ENCODE data around the gene ACSBG1.
A peak's percentile ranks its signal among the peaks of the same experiment; 100 is the strongest.
"Not testable (repeated sequence)": the region's sequence is repeated elsewhere in the genome, so short reads cannot be mapped to it uniquely, and the experiment has no call there.

ACSBG1 gene

GRCh38 chr15:78162038-78162437 lies 72.3 kb downstream of the ACSBG1 start:
- DNase-seq: no peak

GRCh38 chr15:78159395-78159794 lies 75.0 kb downstream of the ACSBG1 start:
- no peak for DNase-seq

GRCh38 chr15:78157203-78157602 lies 77.2 kb downstream of the ACSBG1 start:
- DNase-seq: no peak

DNA sequence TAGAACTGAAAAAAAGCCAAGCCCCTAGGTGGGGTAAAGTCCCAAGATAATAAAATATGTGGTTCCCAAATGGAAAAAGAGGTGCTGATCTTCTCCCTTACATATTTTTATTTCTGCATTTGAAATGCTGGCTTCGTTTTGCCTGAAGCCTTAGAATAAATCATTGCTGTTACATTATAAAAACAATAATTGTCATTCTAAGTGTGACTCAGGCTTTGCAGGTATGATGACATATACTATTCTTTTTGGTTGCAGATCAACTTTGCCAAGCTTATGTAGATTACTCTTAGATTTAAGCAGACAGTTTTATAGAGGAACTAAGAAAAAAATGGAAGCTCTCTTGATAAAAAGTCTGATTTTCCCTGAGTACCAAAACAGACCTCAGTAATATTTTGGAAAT lies 77.7 kb downstream of the ACSBG1 start:
- DNase-seq: no peak

DNA sequence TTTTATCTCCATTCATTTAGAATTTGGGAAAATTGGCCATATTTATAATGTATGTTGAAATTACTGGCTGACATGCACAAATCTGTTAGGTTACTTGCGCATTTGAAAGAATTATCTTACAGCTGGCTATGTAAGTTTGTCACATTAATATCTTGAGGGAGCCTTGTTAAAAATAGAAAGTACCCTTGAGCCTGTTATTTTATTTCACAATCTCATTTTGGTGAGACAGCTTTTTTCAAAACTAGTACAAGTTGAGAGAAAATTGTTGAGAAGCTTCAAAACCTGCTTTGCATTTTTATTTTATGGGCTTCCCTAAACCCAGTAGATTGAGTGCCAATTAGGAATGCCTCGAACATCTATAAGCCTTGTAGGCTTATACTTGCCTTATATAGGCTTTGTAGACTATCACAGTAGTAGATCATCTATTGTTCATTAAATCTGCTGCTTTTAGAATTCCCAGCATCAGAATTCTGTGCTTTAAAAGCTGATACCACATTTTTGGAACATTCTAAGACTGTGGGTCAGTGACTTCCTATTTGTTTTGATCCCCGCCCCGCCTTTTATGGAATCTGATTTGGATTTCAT lies 78.9 kb downstream of the ACSBG1 start:
- DNase-seq: no peak

DNA sequence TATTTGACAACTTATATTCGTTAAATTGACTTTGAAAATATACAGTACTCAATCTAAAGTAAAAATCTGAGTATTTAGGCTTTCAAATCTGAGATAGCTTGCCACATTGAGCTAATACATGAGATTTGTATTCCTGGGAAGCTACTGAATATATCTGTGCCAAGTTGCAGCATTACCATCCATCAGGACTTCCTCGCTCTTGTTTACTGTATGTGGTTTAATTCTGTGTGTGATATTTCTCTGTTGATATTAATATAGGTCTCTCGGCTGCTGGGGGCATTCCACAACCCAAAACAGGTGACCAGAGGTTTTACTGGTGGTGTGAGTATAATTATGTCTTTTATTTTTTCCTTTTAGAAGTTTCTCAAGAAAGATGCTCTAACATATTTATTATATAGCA lies 79.4 kb downstream of the ACSBG1 start:
- DNase-seq: no peak

DNA sequence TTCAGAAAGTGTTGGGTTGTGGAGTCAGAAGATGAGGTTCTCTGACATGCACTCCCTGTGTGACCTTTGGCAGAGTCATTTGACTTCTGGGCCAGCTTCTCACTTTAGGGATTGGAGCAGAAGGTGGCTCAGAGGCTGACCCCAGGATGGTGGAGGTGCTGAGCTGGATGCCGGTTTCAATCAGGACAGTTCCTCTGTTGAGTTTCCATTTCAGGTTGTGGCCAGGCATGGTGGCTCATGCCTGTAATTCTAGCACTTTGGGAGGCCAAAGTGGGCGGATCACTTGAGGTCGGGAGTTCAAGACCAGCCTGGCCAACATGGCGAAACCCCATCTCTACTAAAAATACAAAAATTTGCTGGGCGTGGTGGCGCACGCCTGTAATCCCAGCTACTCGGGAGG lies 83.3 kb downstream of the ACSBG1 start:
- DNase-seq: not testable (repeated sequence)

- DNase-seq: no peak
These were observed 84.3 kb downstream of the ACSBG1 start for GRCh38 chr15:78149805-78150751.

GRCh38 chr15:78149068-78149804 lies 85.1 kb downstream of the ACSBG1 start, which contains the start of gene IDH3A:
Gene IDH3A (plus strand): TSS chr15:78149362. CDS start chr15:78149404, 42 bp downstream.
- peak; percentile 94 for DNase-seq

- no peak for DNase-seq
These were observed 85.8 kb downstream of the ACSBG1 start for GRCh38 chr15:78148392-78149067.

DNA sequence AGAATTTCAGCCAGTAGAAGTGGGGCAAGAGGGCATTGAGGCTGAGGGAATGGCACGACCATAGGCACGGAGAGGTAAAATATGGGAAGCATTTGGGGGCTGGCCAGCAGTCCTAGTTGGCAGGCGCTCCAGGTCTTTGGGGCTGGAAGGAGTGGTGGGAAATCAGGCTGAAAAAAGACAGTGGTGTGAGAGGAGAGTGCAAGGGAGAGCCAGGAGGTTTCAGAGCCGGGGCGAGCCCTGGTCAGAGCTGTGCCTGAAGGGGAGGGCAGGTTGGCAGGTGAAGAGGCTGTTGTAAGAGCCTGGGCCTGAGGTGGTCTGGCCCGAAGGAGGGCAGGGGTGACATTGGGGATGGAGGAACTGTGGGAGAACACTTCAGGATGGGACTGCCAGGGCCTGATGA lies 86.8 kb downstream of the ACSBG1 start:
- no peak for DNase-seq

DNA sequence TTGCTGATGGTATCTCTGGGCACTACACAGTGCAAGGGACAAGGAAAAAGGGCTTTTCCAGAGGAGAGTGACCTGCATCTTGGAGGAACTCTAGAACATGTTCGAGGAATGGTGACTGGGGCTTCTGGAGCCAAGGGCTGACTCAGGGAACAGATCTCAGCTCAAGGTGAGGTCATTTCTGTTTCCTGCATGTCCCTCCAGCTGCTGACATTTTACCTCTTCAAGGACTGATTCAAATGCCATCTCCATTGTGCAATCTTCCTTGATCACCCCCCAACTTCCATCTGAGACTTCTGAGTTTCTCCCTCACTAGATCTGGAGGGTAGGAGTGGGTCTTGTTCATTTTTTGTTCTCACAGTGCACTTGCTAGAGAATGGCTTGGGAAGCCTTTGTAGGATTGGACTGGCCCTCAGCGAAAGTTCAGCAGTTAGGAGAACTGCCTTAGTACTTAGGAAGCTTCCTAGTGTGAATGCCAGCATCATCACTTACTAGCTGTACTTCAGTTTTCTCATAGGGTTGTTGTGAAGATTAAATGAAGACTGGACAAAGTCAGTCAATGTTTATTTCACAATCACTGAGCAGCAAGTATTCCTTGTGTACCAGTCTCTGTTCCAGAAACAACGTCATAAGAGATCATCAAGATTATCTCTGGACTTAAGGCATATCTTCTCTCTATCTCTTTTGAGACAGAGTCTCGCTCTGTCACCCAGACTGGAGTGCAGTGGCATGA lies 87.8 kb downstream of the ACSBG1 start:
- no peak for DNase-seq

- no peak for DNase-seq
These were observed 92.0 kb downstream of the ACSBG1 start for GRCh38 chr15:78142332-78142731.

DNA sequence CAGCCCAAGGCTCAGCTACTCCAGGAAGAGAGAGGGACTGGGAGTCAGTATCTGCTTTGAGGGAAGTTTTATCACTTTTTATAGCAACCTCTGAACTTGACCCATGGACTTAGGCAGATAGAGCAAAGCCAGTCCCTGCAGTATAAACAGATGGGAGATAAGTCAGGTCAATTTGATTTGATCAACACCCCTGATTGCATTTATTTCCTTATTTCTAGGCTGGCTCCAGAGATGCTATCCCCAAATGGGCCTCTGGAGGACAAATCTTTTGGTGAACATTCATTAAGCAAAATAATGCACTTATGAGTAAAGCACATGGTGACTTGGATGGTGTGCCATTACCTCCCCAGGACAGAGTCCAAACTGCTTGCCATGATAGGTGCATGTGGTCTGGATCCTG lies 94.1 kb downstream of the ACSBG1 start:
- DNase-seq: no peak

- no peak for DNase-seq
These were observed 94.8 kb downstream of the ACSBG1 start for GRCh38 chr15:78139578-78139977.

DNA sequence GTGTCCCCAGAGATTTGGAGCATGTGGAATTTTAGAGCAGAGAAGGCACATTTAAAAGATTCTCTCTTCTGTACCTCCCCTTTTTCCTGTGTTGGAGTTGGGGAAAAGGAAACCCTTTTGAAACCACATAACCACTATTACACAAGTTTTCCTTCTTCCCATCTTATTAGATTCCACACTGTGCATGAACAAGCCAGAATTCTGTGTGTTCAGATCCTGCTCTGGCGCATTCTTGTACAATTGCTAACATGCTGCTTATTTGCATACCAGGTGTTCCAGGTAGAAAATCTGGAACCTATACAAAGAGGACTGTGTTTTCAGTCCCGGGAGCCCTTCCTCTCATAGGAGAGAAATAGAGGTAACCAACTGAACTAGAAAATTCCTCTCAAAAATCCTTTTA lies 100.6 kb downstream of the ACSBG1 start:
- DNase-seq: no peak

DNA sequence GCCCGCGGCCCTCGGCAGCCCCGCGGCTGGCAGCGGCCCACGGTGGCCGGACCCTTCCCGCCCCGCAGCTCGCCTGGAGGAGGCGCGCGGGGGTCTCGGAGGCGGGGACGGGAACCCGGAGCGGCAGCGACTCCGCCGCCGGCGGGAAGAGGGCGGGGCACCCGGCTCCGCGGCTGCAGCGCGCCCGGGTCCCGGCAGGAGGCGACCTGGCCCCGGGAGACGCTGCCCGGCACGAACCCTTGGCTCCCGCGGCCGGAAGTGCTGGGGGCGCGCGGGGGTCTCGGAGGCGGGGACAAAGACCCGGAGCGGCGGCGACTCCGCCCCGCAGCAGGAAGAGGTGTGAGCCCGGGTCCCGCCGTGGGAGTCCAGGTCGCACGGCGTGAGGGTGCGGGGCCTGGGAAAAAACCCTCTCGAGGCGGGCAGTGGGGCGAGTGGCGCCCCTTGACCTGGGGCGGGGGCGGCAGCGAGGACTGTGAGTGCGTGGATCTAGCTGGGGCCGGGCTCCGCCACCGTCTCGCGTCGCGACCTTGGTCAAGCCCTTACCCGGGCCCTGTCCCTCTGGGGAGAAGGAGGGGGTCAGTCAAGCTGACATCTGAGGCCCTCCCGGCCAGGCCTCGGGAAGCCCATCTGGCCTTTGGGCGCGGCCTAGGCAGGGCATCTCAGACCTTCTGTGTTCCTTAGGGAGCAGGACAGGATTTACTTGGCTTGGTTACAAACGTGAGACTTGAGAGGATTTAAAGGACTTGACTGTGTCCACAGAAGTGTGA lies 102.9 kb downstream of the ACSBG1 start, which contains the start of gene CIB2:
CIB2 (minus strand) TSS at position 151 of the 767 bp plus-strand sequence. CDS start 230 bp downstream, outside the sequence.
- peak; percentile 53 for DNase-seq

DNA sequence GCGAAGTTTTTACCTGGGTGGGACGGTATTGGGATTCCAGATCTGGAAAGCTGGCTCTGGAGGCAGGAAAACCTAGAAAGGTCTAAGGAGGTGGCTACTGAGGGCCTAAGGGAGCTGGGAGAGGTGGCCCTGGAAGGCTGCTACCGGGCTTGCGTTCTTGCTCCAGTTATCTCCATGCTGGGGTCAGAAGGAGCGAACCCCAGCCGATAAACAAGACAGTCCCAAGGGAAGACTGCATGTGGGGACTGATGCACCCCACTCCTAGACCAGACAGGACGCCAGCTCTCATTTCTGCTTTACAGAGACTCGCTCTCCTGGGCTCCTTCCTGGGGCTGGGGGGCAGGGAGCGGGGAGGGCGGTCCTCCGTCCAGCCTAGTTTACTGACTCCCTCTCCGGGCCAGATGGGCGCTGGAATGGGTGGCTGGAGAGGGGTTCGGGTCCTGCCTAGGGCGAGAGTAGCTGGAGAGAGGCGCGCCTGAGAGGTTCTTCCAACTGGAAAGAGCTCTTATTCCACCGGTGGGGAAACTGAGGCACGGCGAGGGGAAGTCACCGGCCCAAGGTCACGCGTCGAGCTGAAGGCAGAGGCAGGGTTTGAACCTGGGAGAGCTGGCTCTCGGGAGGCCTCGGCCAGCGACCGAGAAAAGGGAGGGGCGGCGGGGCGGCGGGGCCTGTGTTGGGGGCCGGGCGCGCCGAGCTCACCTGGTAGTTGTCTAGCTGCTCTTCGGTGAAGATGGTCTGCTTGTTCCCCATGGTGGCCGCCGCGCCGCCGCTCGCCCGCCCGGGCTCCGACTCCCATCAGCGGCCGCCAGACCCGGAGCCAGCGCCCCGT lies 103.7 kb downstream of the ACSBG1 start:
- no peak for DNase-seq

- no peak for DNase-seq
These were observed 104.5 kb downstream of the ACSBG1 start for GRCh38 chr15:78129751-78130287.

All from HCEC 1CT (cell line).